ENCODE data around the gene SUN3.

DNA sequence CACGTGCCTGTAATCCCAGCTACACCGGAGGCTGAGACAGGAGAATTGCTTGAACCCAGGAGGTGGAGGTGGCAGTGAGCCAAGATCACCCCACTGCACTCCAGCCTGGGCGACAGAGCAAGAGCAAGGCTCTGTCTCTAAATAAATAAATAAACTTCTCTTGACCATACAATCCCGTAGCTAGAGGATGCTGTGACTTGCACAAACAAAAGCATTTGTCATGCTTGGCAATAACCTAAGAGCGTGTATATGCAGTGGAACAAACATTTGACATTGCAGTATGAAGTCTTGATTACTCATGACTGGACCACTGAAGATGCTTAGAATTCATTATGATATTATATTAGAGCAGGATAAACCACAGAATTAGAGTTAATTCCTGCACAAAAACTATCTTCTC, 5.0 kb upstream of the SUN3 start:
- TF ChIP-seq, protein P1, sequence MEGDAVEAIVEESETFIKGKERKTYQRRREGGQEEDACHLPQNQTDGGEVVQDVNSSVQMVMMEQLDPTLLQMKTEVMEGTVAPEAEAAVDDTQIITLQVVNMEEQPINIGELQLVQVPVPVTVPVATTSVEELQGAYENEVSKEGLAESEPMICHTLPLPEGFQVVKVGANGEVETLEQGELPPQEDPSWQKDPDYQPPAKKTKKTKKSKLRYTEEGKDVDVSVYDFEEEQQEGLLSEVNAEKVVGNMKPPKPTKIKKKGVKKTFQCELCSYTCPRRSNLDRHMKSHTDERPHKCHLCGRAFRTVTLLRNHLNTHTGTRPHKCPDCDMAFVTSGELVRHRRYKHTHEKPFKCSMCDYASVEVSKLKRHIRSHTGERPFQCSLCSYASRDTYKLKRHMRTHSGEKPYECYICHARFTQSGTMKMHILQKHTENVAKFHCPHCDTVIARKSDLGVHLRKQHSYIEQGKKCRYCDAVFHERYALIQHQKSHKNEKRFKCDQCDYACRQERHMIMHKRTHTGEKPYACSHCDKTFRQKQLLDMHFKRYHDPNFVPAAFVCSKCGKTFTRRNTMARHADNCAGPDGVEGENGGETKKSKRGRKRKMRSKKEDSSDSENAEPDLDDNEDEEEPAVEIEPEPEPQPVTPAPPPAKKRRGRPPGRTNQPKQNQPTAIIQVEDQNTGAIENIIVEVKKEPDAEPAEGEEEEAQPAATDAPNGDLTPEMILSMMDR (IDR thresholded peaks at IDR 0.05), result no peak
- TF ChIP-seq POLR2A (IDR thresholded peaks at IDR 0.05), result no peak

Data from uterus (tissue), 2 donors.